HepG2 (cell line): ENCODE results near the gene NEK7.

Experiments
- CBX1 ChIP-seq: IDR thresholded peaks from one replicate; pipeline ENCODE4 v1.6.1; 2016; ENCODE audit warnings: antibody characterized with exemption, low read depth
- FOSL1 ChIP-seq: sonication (generic); formaldehyde crosslinking; IDR thresholded peaks from 2 replicates; pipeline ENCODE4 v1.9.0; 2021; ENCODE audit warnings: missing genetic modification reagents, borderline replicate concordance
- FOXA1 ChIP-seq, 2 experiments: fragments of 450-650 bp in 1 of 2; sonication (generic) in 1 of 2; formaldehyde crosslinking in 1 of 2; IDR thresholded peaks; 2 replicates each; pipeline versions ENCODE4 v1.4.0 to v1.6.1; 2016 to 2020; ENCODE audit warnings: missing genetic modification reagents in 1 of 2
- NR2F2 ChIP-seq: IDR thresholded peaks from 2 replicates; pipeline ENCODE4 v1.6.1; 2012; ENCODE audit warnings: low read depth, inconsistent platforms, borderline replicate concordance
- RAD21 ChIP-seq: fragments of 450-650 bp; formaldehyde crosslinking; IDR thresholded peaks from 2 replicates; pipeline ENCODE4 v1.5.0; 2020; ENCODE audit warnings: mild to moderate bottlenecking
- SMAD3 ChIP-seq: sonication (generic); formaldehyde crosslinking; IDR thresholded peaks from 2 replicates; pipeline ENCODE4 v1.4.0; 2020; ENCODE audit warnings: missing genetic modification reagents
- USF2 ChIP-seq, 2 experiments: sonication (generic) in 1 of 2; formaldehyde crosslinking in 1 of 2; IDR thresholded peaks; 2 replicates each; pipeline versions ENCODE4 v1.5.1 to v1.6.1; 2011 to 2020; ENCODE audit warnings: borderline replicate concordance in 1 of 2, low read depth in 1 of 2, low read length in 1 of 2, mild to moderate bottlenecking in 1 of 2, missing genetic modification reagents in 1 of 2, moderate library complexity in 1 of 2
- ZFP36 ChIP-seq: fragments of 150-350 bp; IDR thresholded peaks from 2 replicates; pipeline ENCODE4 v1.6.1; 2018; ENCODE audit warnings: borderline replicate concordance, low read length, low read depth; ENCODE audit not compliant: partially characterized antibody
- ZMAT3 ChIP-seq: sonication (generic); formaldehyde crosslinking; conservative IDR thresholded peaks from 2 replicates; pipeline ENCODE4 v1.7.0; 2021; ENCODE audit warnings: missing genetic modification reagents
- ZNF263 ChIP-seq: sonication (generic); formaldehyde crosslinking; IDR thresholded peaks from 2 replicates; pipeline ENCODE4 v1.4.0; 2020; ENCODE audit warnings: missing genetic modification reagents
- ZNF713 ChIP-seq: sonication (generic); formaldehyde crosslinking; IDR thresholded peaks from 2 replicates; pipeline ENCODE4 v1.4.0; 2020; ENCODE audit warnings: mild to moderate bottlenecking, missing genetic modification reagents
- ZNF781 ChIP-seq: sonication (generic); formaldehyde crosslinking; IDR thresholded peaks from 2 replicates; pipeline ENCODE4 v1.5.1; 2020; ENCODE audit warnings: borderline replicate concordance, mild to moderate bottlenecking, missing genetic modification reagents; ENCODE audit errors: not compliant biosample characterization
- TF ChIP-seq, protein P1 (sequence below): sonication (generic); formaldehyde crosslinking; IDR thresholded peaks from 2 replicates; pipeline ENCODE4 v1.5.0; 2020; ENCODE audit warnings: mild to moderate bottlenecking, missing genetic modification reagents, moderate library complexity

DNA sequence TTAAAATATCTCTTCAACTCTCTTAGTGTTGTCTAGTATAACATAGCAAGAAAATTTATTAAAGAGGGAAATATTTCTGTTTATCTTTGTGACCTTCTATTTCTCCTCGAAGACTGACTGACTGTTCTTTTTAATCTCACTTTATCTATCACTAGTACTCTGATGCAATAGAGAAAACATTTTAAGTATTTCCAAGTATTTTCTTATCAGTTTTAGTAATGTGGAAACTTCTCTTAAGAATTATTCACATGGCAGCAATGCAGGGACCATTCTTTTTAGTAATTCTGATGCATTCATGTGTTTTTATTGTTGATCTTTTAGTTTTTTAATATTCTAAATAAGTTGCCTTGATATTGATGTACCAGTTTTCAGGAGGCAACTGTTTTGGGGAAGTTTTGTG, 115.7 kb downstream of the NEK7 start:
- TF ChIP-seq NR2F2 (no peak), SMAD3 (CRISPR knock-in tag) (no peak), ZNF263 (CRISPR knock-in tag) (no peak), ZNF781 (no peak), FOSL1 (no peak), CBX1 (no peak), USF2 (IDR thresholded peaks at IDR 0.05; ENCODE audit: low read depth, low read length) (no peak), USF2 (CRISPR knock-in tag; IDR thresholded peaks at IDR 0.05; ENCODE audit: borderline replicate concordance) (no peak), ZMAT3 (CRISPR knock-in tag) (no peak), ZFP36 (no peak), RAD21 (no peak), FOXA1 (IDR thresholded peaks at IDR 0.05) (no peak), FOXA1 (CRISPR knock-in tag; IDR thresholded peaks at IDR 0.05) (no peak), ZNF713 (CRISPR knock-in tag) (no peak)
- TF ChIP-seq, protein P1, sequence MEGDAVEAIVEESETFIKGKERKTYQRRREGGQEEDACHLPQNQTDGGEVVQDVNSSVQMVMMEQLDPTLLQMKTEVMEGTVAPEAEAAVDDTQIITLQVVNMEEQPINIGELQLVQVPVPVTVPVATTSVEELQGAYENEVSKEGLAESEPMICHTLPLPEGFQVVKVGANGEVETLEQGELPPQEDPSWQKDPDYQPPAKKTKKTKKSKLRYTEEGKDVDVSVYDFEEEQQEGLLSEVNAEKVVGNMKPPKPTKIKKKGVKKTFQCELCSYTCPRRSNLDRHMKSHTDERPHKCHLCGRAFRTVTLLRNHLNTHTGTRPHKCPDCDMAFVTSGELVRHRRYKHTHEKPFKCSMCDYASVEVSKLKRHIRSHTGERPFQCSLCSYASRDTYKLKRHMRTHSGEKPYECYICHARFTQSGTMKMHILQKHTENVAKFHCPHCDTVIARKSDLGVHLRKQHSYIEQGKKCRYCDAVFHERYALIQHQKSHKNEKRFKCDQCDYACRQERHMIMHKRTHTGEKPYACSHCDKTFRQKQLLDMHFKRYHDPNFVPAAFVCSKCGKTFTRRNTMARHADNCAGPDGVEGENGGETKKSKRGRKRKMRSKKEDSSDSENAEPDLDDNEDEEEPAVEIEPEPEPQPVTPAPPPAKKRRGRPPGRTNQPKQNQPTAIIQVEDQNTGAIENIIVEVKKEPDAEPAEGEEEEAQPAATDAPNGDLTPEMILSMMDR (CRISPR knock-in tag) = no peak
